SKM-1 (cell line): ENCODE data around the gene ACTL7B.
"Not testable (repeated sequence)": the region's sequence is repeated elsewhere in the genome, so short reads cannot be mapped to it uniquely, and the experiment has no call there.

Experiments
- DNase-seq: peaks from one replicate; lab custom pipeline; 2025; ENCODE audit not compliant: unreplicated experiment; lab: John Stamatoyannopoulos, UW

The ACTL7B gene

DNA sequence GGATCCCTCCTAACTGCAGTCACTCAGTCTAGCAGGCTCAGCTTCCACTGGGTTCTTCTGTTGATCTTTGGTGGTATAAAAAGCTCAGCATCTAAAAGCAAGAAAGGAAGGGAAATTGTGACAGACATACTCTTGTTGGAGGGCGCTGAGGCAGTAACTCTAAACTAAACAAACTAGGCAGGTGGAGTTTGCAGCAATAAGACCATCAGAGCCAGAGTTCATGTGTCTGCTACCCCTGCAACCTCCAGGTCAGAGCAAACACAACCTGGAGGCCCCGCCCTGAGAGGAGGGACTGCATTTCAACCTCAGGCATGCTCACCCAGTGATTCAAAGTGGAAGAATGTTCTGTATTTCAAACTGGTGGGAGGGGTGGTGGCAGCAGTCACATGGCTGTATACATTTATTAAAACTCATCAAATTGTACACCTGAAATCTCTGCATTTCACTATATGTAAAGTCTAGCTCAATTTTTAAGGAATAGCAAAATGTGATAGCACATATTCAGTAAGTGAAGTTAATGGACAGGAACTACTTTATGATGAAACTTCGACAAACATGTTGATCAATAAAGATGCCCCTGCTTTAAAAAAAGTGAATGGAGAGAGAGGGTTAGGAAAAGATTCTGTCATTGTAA, 13.4 kb upstream of the ACTL7B start:
- no peak for DNase-seq

GRCh38 chr9:108867829-108868228, 12.0 kb upstream of the ACTL7B start:
- DNase-seq, result no peak

DNA sequence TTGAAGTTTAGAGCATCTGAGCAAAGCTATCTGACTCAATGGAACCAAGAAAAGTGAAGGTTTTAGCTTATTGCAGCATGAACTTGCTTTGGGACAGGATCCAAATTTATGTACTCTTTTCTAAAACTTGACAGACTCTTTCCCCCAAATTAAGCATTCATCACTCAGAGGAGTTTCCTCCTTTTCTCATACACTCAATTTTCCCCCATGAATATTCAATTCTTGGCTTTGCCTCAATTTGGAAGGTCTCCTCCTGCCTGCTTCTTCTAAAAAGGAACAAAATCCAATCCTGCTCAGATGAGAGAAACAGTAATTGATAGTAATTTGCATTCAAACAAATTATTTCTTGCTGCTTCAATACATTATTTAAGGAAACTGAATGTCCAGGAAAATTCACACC, 11.3 kb upstream of the ACTL7B start:
- DNase-seq, result no peak

DNA sequence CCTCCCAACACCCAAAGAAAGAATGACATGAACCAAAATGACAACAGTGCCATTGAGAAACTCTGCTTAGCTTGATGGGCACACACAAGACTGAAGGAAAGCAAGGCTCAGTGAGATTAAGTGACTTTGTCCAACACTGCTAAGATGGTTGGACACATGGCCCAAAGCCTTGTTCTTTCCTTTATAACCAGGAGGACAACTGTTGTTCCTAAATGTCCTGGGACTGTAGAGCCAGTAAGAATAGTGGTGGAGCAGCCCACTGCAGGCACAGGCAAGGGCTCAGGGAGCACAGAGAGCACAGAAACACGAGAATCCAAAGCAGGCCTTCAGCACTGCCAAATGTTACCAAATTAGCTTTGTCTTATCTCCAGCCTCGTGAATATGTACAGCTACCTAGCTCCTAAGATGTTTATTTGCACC, 10.2 kb upstream of the ACTL7B start:
- no peak for DNase-seq

DNA sequence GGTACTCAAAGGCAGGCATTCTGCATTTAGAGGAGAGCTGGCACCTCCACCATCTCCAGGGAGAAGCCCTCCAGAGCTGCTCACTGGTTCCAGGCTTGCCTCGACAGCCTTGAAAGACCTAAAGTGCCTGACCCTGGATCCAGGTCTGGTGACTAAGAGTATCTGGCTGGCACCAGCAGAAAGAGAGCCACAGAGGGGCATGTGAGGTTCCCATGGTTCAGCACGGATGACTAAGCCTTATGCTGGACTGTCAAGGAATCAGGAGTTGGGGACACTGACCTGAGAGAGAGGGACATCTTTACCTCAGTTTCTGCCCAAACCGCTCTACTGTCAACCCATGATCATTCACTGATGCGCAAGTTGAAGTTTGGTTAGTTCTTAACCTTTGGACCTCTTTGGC, 9.3 kb upstream of the ACTL7B start:
- DNase-seq, result no peak

- DNase-seq, result no peak
These were observed 8.7 kb upstream of the ACTL7B start for GRCh38 chr9:108864446-108864845.

GRCh38 chr9:108863891-108864290, 8.1 kb upstream of the ACTL7B start:
- no peak for DNase-seq

- DNase-seq, result no peak
These were observed 6.2 kb upstream of the ACTL7B start, which contains the start of gene ACTL7A for GRCh38 chr9:108861997-108862396. Gene ACTL7A (plus strand): TSS chr9:108862266. CDS start chr9:108862323, 57 bp downstream.

DNA sequence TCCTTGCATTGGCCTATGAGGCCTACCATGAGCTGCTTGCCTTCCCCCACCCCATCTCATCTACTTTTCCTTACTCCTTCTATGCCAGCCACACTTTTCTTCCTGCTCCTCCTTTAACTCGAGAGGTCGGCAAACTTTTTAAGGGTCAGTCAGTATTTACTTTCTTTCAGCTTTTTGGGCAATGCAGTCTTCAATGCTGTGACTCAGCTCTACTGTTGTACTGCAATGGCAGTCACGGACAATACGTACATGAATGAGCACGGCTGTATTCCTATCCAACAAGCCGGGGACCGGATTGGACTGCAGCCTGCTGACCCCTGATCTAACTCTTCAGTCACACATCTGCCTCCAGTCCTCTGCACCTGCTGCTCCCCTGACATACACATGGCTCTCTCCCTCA, 5.7 kb upstream of the ACTL7B start:
- no peak for DNase-seq

GRCh38 chr9:108860764-108861163, 5.0 kb upstream of the ACTL7B start:
- no peak for DNase-seq

GRCh38 chr9:108860354-108860753, 4.6 kb upstream of the ACTL7B start:
- no peak for DNase-seq

DNA sequence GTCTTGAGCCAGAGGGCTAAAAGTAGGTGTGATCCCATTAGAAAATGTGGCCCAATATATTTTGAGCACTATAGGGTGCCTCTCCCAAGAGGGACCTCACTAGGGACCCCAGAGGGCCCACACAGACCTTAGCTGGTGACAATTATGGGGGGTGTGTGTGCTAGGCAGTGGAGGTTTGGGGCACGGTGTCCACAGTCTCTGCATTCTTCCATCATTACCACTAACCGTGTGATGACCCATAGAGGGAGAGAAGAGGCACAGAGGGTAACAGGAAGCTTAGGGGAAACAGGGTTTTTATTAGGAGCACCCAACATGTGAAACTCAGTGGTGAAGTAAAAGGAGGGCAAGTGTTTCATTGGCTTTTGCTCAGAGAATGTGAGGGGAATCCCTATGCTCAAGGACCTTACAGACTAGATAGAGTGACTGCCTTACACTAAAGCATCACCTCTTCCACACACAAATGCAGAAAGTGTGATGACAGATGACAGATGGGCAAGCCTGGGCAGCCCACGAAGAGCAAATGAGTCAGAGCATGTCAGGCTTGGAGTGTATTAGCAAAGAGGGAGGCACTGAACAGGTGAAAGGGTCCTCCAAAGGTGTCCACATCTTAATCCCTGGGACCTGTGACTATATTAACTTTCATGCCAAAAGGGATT, 3.8 kb upstream of the ACTL7B start:
- DNase-seq, result no peak

DNA sequence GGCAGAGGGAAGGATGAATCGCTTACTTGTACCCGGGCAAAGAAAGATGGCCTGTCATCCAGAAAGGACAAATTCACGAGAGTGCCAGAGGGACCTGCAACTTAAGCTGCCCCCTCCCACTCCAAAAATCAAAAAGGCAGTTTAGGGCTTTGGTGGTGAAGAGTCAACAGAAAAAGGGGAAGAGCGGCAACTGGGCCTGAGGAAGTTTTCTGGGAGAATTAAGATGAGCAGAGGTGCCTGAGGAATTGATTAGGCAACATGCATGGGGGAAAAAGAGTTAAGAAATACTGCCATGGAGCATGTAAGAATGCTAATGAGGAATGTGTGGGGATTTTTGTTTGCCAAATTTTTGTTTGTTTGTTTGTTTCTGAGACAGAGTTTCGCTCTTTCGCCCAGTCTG, 1.8 kb upstream of the ACTL7B start:
- no peak for DNase-seq

DNA sequence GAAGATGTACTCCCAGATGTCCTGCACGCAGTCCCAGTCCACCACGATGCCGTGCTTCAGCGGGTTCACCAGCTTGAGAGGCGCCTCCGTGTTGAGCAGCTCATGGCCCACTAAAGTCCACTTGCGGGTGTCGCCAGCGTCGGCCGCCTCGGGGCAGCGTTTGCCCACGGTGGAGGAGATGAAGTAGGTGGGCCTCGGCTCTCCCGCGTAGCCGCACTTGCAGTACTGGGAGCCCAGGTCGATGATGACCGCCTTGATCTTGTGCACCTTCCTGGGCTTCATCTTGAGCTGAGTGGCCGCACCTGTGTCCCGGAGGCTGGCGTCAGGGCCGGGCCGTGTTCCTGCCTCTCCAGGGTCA, 278 bp downstream of the ACTL7B start:
- DNase-seq, result no peak

DNA sequence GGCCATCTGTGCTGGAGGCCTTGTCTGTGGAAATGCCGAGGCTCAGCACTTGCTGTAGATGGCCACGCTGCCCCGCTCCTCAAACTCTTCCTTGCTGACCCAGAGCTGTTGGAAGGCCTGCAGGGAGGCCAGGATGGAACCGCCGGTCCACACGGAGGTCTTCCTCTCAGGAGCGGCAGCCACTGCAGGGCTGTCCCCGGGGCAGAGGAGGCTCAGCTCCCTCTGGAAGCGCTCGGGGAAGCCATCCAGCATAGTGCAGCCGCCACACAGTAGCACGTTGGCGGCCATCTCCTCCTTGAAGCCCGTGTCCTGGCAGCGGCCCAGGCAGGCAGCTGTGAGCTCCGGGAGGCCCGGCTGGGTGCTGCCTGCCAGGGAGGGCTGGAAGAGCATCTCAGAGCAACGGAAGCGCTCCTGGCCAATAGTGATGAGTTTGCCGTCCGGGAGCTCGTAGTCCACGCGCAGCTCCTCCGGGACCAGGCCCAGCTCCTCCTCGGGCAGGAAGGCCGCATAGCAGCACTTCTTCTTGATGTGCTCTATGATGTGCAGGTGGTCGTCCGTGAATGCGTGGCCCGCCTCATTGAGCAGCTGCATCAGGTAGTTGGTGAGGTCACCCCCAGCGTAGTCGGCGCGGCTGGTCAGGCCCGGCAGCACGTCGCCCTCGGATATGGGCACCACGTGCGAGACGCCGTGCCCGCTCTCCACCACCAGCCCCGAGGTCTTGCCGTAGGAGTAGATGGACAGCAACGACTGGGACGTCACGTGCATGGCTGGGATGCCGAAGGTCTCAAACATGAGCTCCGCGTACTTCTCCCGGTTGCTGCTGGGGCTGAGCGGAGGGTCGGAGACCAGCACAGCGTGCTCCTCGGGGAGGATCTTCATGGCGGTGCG, 901 bp downstream of the ACTL7B start:
- no peak for DNase-seq

- no peak for DNase-seq
These were observed 1.7 kb downstream of the ACTL7B start for GRCh38 chr9:108854094-108854493.

GRCh38 chr9:108852079-108852478, 3.7 kb downstream of the ACTL7B start:
- DNase-seq, result no peak

- DNase-seq, result no peak
These were observed 4.6 kb downstream of the ACTL7B start for GRCh38 chr9:108851138-108851537.

DNA sequence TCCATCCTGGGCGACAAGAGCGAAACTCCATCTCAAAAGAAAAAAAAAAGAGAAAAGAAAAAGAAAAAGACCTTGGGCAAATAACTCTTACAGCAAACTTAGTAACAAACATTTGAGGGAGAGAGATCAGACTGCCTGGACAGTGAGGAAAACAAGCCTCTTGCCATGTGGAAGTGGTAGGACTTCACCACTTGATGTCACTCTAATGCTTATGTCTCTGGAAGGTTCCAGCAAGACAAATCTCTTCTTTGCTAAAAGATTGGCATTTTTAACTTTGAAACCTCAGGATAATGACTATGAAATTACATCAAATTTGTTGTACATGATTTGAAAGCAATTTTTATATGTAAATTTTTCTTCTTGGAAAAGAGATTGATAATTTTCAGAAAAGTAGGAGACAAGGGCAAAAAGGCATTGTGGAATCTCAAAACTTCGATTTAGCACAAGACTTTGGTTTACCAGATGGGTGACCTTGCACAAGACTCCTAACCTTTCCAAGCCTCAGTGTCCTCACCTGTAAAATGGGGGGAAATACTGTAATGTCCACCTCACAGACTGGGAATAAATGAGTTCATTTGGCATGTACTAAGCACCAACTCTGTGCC, 5.4 kb downstream of the ACTL7B start:
- DNase-seq, result no peak

- DNase-seq, result not testable (repeated sequence)
These were observed 7.5 kb downstream of the ACTL7B start for GRCh38 chr9:108848296-108848695.

- DNase-seq, result no peak
These were observed 9.8 kb downstream of the ACTL7B start for GRCh38 chr9:108845947-108846346.

DNA sequence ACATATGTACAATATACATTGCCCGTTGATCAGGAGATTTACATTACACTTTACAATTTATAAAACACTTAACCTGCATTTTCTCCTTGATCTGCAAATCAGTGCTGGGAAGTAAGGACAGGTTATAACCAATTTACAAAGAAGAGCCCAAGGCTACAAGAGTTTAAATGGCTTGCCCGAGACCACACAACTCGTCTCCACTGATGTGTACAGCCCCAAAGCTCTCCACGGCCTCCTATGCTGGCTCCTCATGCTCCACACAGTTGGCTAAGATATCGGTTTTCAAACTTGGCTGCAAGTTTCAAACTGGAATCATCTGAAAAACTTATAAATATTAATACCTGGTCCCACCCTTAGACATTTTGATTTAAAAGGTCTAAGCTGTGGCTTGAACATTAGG, 10.3 kb downstream of the ACTL7B start:
- DNase-seq, result no peak
